ENCODE measurements around the gene PKNOX2.

GRCh38 chr11:125460275-125460674 is 295.7 kb downstream of the PKNOX2 start:
- TF ChIP-seq POLR2AphosphoS5 (IDR thresholded peaks at IDR 0.05; ENCODE audit: low read depth, low read length): no peak
- no peak for TF ChIP-seq TAF1 (IDR thresholded peaks at IDR 0.05; ENCODE audit: borderline replicate concordance, insufficient read depth, low read length)
- TF ChIP-seq SIN3A (IDR thresholded peaks at IDR 0.05; ENCODE audit: borderline replicate concordance, insufficient read depth, low read length): no peak
